GM12864 (cell line): ENCODE data around the gene ZNF277.

Experiments used
- DNase-seq: peaks from one replicate; pipeline ENCODE4 v3.0.0-alpha.2; 2011; ENCODE audit warnings: low read depth
- H3K4me3 ChIP-seq: 2 replicates; pipeline ENCODE4 v1.5.1; 2011; ENCODE audit warnings: mild to moderate bottlenecking, low read depth, low read length, control low read depth
- TF ChIP-seq, protein P1 (sequence below): IDR thresholded peaks from 2 replicates; pipeline ENCODE4 v1.5.1; 2011; ENCODE audit warnings: low read depth, mild to moderate bottlenecking, moderate library complexity, low read length, control low read depth, inconsistent platforms; ENCODE audit errors: missing control alignments

ZNF277 gene

DNA sequence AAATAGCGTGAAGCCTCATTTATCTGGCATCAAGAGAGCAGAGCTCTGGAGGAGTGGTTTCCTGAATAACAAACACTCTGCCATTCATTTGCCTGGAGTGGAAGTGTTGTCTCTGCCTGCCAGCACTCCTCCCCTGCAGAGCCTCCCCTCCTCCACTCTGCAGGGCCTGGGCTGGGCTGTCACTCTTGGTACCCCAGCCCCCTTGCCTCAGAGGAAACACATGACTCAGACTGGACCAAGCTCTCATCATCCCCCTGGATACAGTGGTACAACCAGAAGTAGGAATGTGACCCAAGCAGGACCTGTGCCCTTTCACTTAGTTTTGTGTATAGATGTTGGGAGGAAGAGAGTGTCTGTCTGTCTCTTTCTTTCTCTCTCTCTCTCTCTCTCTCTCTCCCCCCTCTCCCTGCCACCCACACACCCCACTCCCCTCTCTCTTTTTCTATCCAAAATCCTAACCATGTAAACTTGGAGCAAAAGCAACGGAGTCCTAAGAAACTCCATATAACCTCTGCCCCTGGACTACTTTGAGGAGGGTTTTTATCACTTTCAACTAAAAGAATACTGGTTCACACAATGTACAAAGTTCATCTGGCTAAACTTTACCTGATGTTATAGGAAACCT lies 44.2 kb upstream of the ZNF277 start:
- H3K4me3 ChIP-seq = no peak overlapping the region
- no peak for DNase-seq
- TF ChIP-seq, protein P1, sequence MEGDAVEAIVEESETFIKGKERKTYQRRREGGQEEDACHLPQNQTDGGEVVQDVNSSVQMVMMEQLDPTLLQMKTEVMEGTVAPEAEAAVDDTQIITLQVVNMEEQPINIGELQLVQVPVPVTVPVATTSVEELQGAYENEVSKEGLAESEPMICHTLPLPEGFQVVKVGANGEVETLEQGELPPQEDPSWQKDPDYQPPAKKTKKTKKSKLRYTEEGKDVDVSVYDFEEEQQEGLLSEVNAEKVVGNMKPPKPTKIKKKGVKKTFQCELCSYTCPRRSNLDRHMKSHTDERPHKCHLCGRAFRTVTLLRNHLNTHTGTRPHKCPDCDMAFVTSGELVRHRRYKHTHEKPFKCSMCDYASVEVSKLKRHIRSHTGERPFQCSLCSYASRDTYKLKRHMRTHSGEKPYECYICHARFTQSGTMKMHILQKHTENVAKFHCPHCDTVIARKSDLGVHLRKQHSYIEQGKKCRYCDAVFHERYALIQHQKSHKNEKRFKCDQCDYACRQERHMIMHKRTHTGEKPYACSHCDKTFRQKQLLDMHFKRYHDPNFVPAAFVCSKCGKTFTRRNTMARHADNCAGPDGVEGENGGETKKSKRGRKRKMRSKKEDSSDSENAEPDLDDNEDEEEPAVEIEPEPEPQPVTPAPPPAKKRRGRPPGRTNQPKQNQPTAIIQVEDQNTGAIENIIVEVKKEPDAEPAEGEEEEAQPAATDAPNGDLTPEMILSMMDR = no peak

GRCh38 chr7:112162784-112163506 lies 43.5 kb upstream of the ZNF277 start:
- no peak overlapping the region for H3K4me3 ChIP-seq
- DNase-seq = no peak
- TF ChIP-seq, protein P1 = no peak

DNA sequence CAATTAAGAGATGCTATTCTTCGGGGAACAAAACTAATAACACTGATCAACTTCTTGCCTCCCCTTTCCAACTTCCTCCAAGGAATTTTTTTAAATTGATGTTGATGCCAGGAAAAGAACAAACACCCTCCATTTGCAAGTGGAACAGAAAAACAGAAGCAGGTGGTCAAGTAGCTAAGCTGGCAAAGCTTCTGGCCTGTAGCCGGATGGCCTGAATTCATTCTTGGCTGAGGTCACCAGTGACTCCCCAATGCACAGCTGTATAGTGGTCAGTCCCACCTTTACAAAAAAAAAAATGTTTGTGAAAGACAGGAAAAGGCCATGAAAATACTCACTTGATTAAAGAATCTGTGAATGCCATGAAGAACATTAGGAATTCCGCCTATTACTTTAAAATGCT lies 39.3 kb upstream of the ZNF277 start:
- no peak for DNase-seq
- TF ChIP-seq, protein P1 = no peak
- no peak overlapping the region for H3K4me3 ChIP-seq

DNA sequence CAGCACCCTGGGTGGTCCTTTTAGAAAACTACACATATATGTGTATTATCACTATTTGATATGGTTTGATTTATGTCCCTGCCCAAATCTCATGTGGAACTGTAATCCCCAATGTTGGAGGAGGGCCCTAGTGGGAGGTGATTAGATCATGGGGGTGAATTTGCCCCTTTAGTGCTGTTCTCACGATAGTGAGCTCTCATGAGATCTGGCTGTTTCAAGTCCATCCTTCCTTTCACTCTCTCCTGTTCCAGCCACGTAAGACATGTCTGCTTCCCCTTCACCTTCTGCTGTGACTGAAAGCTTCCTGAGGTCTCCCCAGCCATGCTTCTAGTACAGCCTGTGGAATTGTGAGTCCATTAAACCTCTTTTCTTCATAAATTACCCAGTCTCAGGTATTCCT lies 37.6 kb upstream of the ZNF277 start:
- no peak overlapping the region for H3K4me3 ChIP-seq
- DNase-seq = no peak
- TF ChIP-seq, protein P1 = no peak

GRCh38 chr7:112171673-112172072 lies 34.8 kb upstream of the ZNF277 start:
- TF ChIP-seq, protein P1 = no peak
- no peak overlapping the region for H3K4me3 ChIP-seq
- no peak for DNase-seq

DNA sequence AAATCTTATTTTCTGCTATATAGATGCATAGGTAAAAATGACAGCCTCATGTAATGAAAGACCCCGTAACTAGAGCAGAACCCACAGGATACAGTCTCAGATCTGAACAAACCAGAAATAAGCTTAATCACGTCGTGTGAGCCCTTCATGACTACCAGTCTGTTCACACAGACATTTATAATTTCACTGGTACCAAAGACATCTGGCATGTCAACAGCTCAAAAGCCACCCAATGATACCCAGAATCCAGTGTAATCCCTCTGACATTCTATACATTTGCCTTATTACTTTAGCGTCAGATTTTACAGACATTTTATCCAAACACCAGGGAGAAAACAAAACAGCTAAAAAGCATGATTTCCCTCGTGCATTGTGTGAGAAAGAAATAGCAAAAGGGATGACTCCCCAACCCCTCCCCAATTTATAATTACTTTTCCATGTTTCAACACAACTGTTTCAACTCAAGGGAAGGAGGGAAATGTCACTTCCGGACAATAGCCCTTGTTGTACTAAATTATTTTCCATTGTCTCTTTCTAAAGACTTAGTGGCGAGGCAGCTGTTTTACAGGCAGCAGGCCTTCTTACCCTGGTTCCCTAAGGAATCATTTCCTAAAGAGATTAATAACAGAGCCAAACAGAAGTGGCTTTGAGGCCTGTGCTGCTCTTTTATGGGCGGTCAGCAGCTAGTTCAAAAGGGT lies 33.5 kb upstream of the ZNF277 start:
- no peak for DNase-seq
- H3K4me3 ChIP-seq = no peak overlapping the region
- TF ChIP-seq, protein P1 = no peak
